H9 (cell line): ENCODE results near the gene BAZ2A. TPM values are rescaled to one million over a fixed set of nuclear protein-coding genes. Genes with fewer than 3 reads are reported as not detected.

ENCODE experiments used
- DNase-seq: peaks from one replicate; pipeline ENCODE4 v3.0.0-alpha.2; 2017
- H2AFZ ChIP-seq: one replicate; pipeline ENCODE4 v1.6.1; 2013; ENCODE audit warnings: mild to moderate bottlenecking, low read length, control low read depth, moderate library complexity
- H2AK5ac ChIP-seq: 2 replicates; pipeline ENCODE4 v1.6.1; 2013; ENCODE audit warnings: low read length, control low read depth, mixed read lengths; ENCODE audit not compliant: insufficient read length
- H2BK120ac ChIP-seq: one replicate; pipeline ENCODE4 v1.6.1; 2013; ENCODE audit warnings: low read depth, mild to moderate bottlenecking, low read length, control low read depth, inconsistent platforms; ENCODE audit not compliant: poor library complexity, severe bottlenecking
- H2BK12ac ChIP-seq: 2 replicates; pipeline ENCODE4 v1.6.1; 2013; ENCODE audit warnings: low read length, control low read depth, mixed read lengths, low read depth; ENCODE audit not compliant: insufficient read length
- H2BK15ac ChIP-seq: 2 replicates; pipeline ENCODE4 v1.6.1; 2013; ENCODE audit warnings: low read depth, low read length, control low read depth
- H2BK20ac ChIP-seq: one replicate; pipeline ENCODE4 v1.6.1; 2013; ENCODE audit warnings: low read depth, mild to moderate bottlenecking, low read length, control low read depth, inconsistent platforms; ENCODE audit not compliant: poor library complexity, severe bottlenecking
- H2BK5ac ChIP-seq: 2 replicates; pipeline ENCODE4 v1.6.1; 2013; ENCODE audit warnings: low read length, control low read depth, mixed read lengths; ENCODE audit not compliant: insufficient read length
- H3K14ac ChIP-seq: 2 replicates; pipeline ENCODE4 v1.6.1; 2013; ENCODE audit warnings: low read length, control low read depth; ENCODE audit not compliant: insufficient read depth
- H3K18ac ChIP-seq: 2 replicates; pipeline ENCODE4 v1.6.1; 2013; ENCODE audit warnings: low read depth, mild to moderate bottlenecking, mixed read lengths, low read length, control low read depth; ENCODE audit not compliant: insufficient read length
- H3K23ac ChIP-seq: 2 replicates; pipeline ENCODE4 v1.6.1; 2013; ENCODE audit warnings: low read length, control low read depth, mixed read lengths, low read depth; ENCODE audit not compliant: insufficient read length
- H3K23me2 ChIP-seq: 2 replicates; pipeline ENCODE4 v1.6.1; 2013; ENCODE audit warnings: low read depth, mild to moderate bottlenecking, mixed read lengths, low read length, control low read depth; ENCODE audit not compliant: insufficient read length, poor library complexity, severe bottlenecking
- H3K27ac ChIP-seq: 2 replicates; pipeline ENCODE4 v1.5.1; 2013; ENCODE audit warnings: low read length, control low read depth, mixed read lengths, low read depth; ENCODE audit not compliant: insufficient read length
- H3K27me3 ChIP-seq: 2 replicates; pipeline ENCODE4 v1.6.1; 2013; ENCODE audit warnings: low read length, control low read depth, inconsistent platforms; ENCODE audit not compliant: insufficient read depth
- H3K4ac ChIP-seq: 2 replicates; pipeline ENCODE4 v1.6.1; 2013; ENCODE audit warnings: low read depth, mild to moderate bottlenecking, control low read depth, inconsistent platforms, low read length, moderate library complexity
- H3K4me1 ChIP-seq: 2 replicates; pipeline ENCODE4 v1.6.1; 2013; ENCODE audit warnings: low read length, control low read depth, inconsistent platforms; ENCODE audit not compliant: insufficient read depth
- H3K4me2 ChIP-seq: 2 replicates; pipeline ENCODE4 v1.6.1; 2013; ENCODE audit warnings: low read length, control low read depth, mixed read lengths; ENCODE audit not compliant: insufficient read length, insufficient read depth
- H3K56ac ChIP-seq: 2 replicates; pipeline ENCODE4 v1.6.1; 2013; ENCODE audit warnings: low read depth, mild to moderate bottlenecking, mixed read lengths, low read length, control low read depth; ENCODE audit not compliant: insufficient read length
- H3K79me1 ChIP-seq: 2 replicates; pipeline ENCODE4 v1.6.1; 2013; ENCODE audit warnings: low read depth, mild to moderate bottlenecking, moderate library complexity, low read length, control low read depth, inconsistent platforms; ENCODE audit not compliant: insufficient read depth, poor library complexity, severe bottlenecking
- H3K79me2 ChIP-seq: 2 replicates; pipeline ENCODE4 v1.6.1; 2013; ENCODE audit warnings: low read length, control low read depth, inconsistent platforms; ENCODE audit not compliant: insufficient read depth
- H3K9ac ChIP-seq: 2 replicates; pipeline ENCODE4 v1.6.1; 2013; ENCODE audit warnings: low read length, control low read depth, mixed read lengths; ENCODE audit not compliant: insufficient read length; ENCODE audit errors: extremely low read depth
- H3K9me3 ChIP-seq: one replicate; pipeline ENCODE4 v1.6.1; 2013; ENCODE audit warnings: low read depth, low read length, inconsistent platforms; ENCODE audit not compliant: control insufficient read depth
- H3T11ph ChIP-seq: one replicate; pipeline ENCODE4 v1.6.1; 2013; ENCODE audit warnings: mild to moderate bottlenecking, low read length, control low read depth, inconsistent platforms
- H4K20me1 ChIP-seq: one replicate; pipeline ENCODE4 v1.6.1; 2013; ENCODE audit not compliant: control insufficient read depth, insufficient read length, insufficient read depth
- H4K5ac ChIP-seq: 2 replicates; pipeline ENCODE4 v1.6.1; 2013; ENCODE audit warnings: low read depth, mild to moderate bottlenecking, mixed read lengths, low read length, control low read depth; ENCODE audit not compliant: insufficient read length
- H4K8ac ChIP-seq: replicated peaks from 2 replicates; pipeline ENCODE4 v1.6.1; 2013; ENCODE audit warnings: low read length, control low read depth, mixed read lengths, low read depth; ENCODE audit not compliant: insufficient read length
- H4K91ac ChIP-seq: 2 replicates; pipeline ENCODE4 v1.6.1; 2013; ENCODE audit warnings: low read depth, mild to moderate bottlenecking, moderate library complexity, mixed read lengths, low read length, control low read depth; ENCODE audit not compliant: insufficient read length
- H3K27ac Mint-ChIP-seq, 3 experiments: 2 replicates in 2 of 3; 3 replicates in 1 of 3; pipeline ENCODE4 v1.8.0; 2020 to 2021; ENCODE audit warnings: mixed read lengths in 3 of 3, mild to moderate bottlenecking in 1 of 3, moderate library complexity in 1 of 3
- H3K27me3 Mint-ChIP-seq: 2 replicates; pipeline ENCODE4 v1.8.0; 2021; ENCODE audit warnings: low read depth, mild to moderate bottlenecking, moderate library complexity, mixed read lengths
- H3K36me3 Mint-ChIP-seq, 3 experiments: 2 replicates in 2 of 3; 3 replicates in 1 of 3; pipeline ENCODE4 v1.8.0; 2020 to 2021; ENCODE audit warnings: low read depth in 3 of 3, mixed read lengths in 3 of 3; ENCODE audit not compliant: insufficient read depth in 1 of 3
- H3K4me1 Mint-ChIP-seq, 2 experiments: 2 replicates each; pipeline ENCODE4 v1.8.0; 2020; ENCODE audit warnings: mixed read lengths in 2 of 2
- H3K4me3 Mint-ChIP-seq, 2 experiments: 2 replicates in 1 of 2; 3 replicates in 1 of 2; pipeline ENCODE4 v1.8.0; 2020 to 2021; ENCODE audit warnings: mild to moderate bottlenecking in 2 of 2, mixed read lengths in 2 of 2, moderate library complexity in 1 of 2
- H3K9me3 Mint-ChIP-seq, 2 experiments: 2 replicates in 1 of 2; 3 replicates in 1 of 2; pipeline ENCODE4 v1.8.0; 2020; ENCODE audit warnings: mild to moderate bottlenecking in 2 of 2, mixed read lengths in 2 of 2, moderate library complexity in 1 of 2
- CTCF ChIP-seq: fragments of 200-600 bp; sonication (generic); conservative IDR thresholded peaks from 3 replicates; pipeline ENCODE4 v1.8.0; 2021; ENCODE audit warnings: antibody characterized with exemption, mild to moderate bottlenecking
- WGBS: extraction: QIAGEN DNeasy Blood & Tissue Kit; methylation state at CpG from one replicate; pipeline ENCODE4 v1.1.7; 2013; ENCODE audit warnings: missing lambda C conversion rate, low lambda C conversion rate, mixed read lengths; ENCODE audit not compliant: insufficient read length; ENCODE audit errors: extremely low coverage; 5-methylcytosine and 5-hydroxymethylcytosine counted together
- total RNA-seq: library from RNA; stranded (reverse); gene quantifications from 2 replicates; pipeline ENCODE4 v1.2.1, GENCODE V29; 2021

The BAZ2A gene
- total RNA-seq, 1 experiment from 2014 or later: 108 TPM

GRCh38 chr12:56614627-56615026 lies 15.5 kb downstream of the BAZ2A start:
- Histone ChIP-seq H3K9ac (no peak overlapping the region), H2BK20ac (no peak overlapping the region), H3K79me1 (peaks cover 5% of the 10 kb centered on the region), H2AK5ac (no peak overlapping the region), H3K27me3 (no peaks in the 10 kb centered on the region), H3K9me3 (no peaks in the 10 kb centered on the region), H4K91ac (no peak overlapping the region), H4K8ac (no peak overlapping the region), H2BK15ac (no peak overlapping the region), H3K79me2 (peaks cover under 1% of the 10 kb centered on the region; the same call in 1 of the 2 replicates), H2BK12ac (no peak overlapping the region), H2BK5ac (no peak overlapping the region), H2BK120ac (no peak overlapping the region), H3K4me2 (no peak overlapping the region), H3K23ac (no peak overlapping the region), H2AFZ (no peak overlapping the region), H4K5ac (no peak overlapping the region), H3T11ph (no peak overlapping the region), H4K20me1 (no peaks in the 10 kb centered on the region), H3K4ac (no peak overlapping the region), H3K27ac (no peak overlapping the region), H3K14ac (no peak overlapping the region), H3K18ac (no peak overlapping the region), H3K56ac (no peak overlapping the region), H3K23me2 (no peaks in the 10 kb centered on the region), H3K4me1 (no peaks in the 10 kb centered on the region)
- no peak for DNase-seq
- Mint-ChIP-seq H3K27me3 (no peaks in the 10 kb centered on the region), H3K4me3 (no peak overlapping the region), H3K36me3 (peaks cover 51 to 85% (median 82%) of the 10 kb centered on the region in 3 experiments; a peak in 6 of 7 replicates), H3K27ac (no peak overlapping the region), H3K9me3 (no peaks in the 10 kb centered on the region), H3K4me1 (no peaks in the 10 kb centered on the region)
- no CpG with 5 or more reads among the region's 8 CpGs for WGBS
- no peak for TF ChIP-seq CTCF
